Anterior cingulate cortex (tissue), 58 donors: ENCODE measurements around the gene MYLK4.
"Not testable (repeated sequence)": the region's sequence is repeated elsewhere in the genome, so short reads cannot be mapped to it uniquely, and the experiment has no call there.

ENCODE experiments used
- DNase-seq, 58 donors: peaks; one replicate each; lab custom pipeline; 2025; lab: John Stamatoyannopoulos, UW

MYLK4 gene

DNA sequence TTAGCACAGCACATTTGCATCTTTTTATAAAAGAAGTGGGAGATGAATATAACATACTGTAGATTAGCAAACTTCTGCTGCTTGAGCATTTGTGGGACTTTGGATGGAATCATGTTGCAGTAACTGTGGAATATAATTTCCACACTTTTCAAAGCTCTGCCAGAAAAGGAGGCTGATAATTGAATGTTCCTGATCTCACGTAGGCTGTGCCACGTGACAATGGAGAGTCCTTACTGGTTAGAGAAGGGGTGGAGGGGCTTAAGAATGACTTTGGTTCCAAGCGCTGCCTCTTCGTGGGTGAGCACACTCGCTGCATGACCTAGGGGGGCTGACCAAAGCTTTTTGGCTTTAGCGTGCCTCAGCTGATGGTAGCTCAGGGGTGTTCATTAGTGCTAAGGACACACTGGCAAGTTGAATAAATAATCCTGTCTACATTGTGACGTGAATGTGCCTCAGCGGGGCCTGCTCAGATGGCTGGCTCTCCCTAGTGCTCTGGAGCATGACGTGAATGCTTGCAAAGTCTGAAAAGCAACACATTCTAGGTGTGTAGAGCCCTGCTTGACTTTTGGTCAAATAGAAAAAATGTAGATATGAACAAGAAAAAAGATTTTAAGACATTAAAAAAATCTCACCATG, 29.5 kb upstream of the MYLK4 start:
- no peak for DNase-seq

DNA sequence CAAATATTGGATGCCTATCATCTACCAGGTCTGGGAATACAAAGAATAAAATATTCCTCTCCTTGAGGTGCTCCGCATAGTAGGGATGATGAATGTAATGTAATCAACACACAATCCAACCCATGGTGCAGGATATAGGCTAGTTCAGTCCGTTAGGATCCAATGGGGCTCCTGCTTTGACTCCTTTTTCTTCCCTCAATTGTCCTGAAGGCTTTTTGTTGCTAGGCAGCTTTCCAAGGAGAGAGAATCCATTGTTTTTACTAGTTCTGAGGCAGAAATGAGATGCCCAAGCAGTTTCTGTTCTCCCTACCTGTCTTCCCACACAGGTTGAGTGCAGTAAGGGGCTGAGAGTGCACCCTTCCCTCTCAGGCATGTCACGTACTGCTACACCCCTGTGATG, 26.5 kb upstream of the MYLK4 start:
- DNase-seq, result no peak

DNA sequence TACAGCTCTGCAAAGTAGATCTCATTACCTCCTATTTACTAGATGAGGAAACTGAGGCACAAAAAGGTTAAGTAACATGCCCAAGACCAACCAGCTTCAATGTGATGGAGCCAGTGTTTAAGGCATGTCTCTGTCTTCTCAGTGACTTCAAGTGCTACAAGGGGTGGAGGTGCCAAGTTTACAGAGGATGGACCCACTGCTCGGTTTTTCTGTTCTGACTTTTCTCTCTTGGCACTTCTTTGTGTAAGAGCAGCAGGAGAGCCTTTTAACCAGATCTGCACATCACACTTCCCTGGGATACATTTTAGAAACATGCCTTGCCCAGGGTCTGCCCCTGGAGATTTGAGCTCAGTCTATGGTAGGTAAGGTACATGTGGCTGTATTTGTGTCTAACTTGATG, 24.3 kb upstream of the MYLK4 start:
- DNase-seq, result no peak

DNA sequence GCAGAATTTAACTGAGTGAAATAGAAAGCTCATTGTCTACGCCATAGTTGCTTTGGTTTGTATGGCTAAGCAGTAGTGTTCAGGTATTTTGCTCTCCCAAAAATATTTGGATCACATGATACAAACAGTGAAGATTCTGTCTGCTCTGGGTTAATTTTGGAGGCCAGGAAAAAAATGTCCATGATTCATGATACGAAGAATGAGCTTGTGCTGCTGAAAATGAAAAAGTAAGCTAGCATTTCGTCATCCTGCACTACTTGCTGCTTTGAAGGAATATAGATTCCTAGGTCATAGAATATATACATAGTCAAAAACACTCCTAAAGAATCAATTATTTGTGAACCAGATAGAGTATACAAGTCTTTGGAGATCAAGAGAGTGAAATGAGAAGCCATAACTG, 22.7 kb upstream of the MYLK4 start:
- no peak for DNase-seq

DNA sequence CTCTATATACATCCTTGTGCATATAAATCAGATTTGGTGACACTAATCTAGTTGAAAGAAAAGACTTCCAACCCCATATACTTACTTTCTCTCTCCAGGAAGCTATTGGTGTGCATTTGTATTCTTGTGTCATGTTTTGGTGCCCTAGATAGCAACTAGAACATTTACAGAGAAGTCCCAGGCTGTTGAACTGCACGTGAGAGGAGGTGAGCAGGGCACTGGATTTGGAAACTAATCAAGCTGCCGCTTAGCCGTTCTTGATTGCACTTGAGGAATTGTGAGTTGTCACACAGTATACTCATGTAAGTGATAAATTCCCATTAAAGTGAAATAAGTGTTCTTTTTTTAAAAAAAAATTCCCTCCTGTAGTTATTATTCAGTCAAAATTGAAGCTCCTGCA, 22.1 kb upstream of the MYLK4 start:
- no peak for DNase-seq

DNA sequence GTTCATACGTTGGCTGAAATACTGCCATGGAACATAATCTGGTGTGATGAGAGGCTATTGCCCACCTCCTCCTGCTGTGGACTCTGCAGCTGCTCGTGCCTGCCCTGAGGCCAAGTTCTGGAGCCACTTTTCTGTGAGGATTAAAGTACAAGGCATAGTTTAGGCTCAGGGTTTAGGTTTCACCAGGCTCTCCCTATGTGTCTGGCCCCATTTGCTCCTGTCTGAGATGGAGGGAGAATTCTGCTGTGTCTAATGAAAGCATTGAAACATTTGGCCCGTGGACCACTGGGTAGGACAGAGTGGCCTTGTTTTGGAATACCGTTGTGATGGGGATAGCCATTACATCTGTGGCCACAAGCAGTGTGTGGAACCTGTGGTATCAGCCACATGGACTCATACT, 20.4 kb upstream of the MYLK4 start:
- DNase-seq, result no peak

DNA sequence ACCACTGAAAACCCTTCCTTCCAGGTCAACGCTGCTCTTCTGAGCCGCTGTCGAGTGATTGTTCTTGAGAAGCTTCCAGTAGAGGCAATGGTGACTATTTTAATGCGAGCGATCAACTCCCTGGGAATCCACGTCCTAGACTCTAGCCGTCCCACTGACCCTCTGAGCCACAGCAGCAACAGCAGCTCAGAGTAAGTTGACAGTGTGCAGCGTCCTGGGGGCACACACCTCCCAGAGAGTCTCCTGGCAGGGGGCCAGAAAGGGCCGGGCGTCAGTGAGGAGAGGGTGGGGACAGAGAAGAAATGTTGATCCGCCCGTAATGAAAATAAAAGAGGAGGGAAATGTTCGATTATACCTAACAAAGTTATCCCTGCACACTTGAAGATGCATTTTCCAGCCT, 19.4 kb upstream of the MYLK4 start:
- peak in 1 of 58 donors; percentile 55 for DNase-seq

DNA sequence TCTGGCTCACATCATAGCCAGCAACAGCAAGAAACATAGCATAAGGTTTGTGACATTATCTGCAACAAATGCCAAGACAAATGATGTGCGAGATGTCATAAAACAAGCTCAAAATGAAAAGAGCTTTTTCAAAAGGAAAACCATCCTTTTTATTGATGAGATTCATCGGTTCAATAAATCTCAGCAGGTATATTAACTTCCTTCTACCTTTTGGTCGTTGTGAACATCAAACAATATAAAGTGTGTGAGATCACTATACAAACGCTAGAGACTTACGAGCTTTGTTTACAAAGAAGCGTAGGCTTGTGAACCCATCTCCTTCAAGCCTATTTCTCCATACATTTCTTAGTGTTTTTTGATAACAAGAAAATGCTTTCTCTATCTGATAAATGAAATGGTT, 18.0 kb upstream of the MYLK4 start:
- no peak for DNase-seq

DNA sequence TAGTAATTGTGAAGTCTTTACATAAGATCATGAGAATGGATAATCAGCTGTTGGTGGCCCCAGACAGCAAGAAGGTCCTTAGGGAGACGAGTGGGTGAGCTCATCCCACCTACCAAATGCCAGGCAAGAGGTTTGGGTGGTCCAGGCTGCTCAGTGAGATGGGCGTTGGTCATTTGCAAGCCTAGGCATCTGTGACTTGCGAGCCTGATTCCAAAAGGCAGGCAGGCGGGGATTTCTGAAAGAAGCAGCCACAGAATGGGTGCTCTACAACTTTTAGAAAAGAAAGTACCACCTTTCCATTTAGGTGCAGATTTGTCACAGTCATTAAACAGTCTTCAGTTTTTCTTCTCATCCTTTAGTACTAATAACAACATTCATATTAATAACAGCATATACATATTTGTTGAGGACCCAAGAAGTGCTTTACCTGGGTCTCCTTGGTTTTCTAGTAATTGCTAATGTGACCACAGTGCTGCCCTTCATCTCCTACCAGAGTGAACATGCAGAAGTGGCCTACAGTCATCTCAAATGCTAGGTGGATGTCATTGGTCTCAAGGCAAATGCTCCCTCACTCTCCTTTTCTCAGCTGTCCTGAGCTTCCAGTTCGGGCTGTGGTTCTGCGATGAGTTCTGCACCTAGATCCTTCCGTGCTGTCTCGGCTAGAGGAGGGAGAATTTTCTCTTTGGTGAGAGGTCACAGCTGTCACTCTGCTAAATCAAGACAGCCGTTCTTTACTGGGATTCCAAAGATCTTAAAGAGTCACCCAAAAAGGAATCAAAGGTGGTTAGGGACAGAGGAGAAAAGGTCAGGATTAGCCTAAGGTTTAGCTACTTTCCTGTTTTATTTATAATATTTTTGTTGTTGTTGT, 17.2 kb upstream of the MYLK4 start:
- DNase-seq, result no peak

DNA sequence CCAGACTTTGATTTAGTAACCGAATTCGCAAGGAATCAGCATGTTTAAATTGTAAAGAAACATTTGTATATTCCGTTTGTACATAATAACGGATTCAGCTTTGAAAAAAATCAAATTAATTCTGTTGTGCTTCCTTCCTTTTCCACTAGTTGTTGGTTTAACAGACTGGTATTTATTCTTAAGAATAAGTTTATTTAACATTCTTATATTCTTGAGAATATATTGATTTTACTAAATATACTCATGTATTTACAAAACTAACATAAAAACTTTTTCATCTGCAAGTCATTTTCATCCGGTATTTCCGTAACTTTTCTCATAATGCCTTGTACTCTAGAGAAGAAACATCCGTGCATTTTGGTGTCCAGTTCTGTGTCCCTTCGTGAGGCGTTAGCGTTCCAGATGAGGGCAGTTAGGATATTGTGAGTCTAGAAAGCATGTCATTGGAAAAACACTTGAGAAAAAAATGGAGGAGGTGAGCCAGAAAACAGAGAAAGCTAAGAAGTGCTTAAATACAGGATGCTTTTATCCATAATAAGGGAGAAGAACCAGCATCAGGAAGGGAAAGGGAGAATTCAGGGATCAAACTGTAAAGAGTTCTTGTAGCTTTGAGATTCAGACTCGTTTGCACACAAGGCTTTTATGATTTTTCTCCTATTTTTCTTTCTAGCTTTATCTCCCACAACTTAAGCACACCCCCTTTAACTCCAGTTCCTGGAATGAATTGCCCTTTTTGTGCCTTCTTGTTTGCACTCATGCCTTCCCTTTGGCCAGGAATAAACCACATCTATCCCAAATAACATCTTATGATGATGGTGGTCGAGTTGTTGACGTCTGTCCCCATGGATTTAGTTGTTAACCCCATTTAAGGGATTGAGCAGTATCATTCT, 16.3 kb upstream of the MYLK4 start:
- DNase-seq, result no peak

DNA sequence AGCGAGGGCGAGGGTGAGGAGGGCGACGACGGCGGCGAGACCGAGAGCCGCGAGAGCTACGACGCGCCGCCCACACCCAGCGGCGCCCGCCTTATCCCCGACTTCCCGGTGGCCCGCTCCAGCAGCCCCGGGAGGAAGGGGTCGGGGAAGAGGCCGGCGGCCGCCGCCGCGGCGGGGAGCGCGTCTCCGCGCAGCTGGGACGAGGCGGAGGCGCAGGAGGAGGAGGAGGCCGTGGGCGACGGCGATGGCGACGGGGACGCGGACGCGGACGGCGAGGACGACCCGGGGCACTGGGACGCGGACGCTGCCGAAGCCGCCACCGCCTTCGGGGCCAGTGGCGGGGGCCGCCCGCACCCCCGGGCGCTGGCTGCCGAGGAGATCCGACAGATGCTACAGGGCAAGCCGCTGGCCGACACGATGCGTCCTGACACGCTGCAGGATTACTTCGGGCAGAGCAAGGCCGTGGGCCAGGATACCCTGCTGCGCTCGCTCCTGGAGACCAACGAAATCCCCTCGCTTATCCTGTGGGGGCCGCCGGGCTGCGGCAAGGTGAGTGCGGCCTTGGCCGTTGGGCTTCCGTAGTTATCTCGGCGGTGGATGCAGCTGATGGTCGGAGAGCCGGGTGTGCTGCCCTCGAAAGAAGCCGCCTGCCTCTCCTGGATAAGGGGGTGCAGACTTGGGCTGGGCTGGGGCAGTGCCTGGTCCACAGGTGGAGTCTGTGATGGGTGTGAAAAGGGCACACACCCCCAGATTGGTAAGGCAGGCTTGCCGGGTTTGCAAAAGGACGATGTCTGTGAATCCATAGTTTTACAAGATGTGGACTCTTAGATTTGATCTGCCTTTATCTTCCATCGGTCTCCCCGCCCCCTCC, 15.4 kb upstream of the MYLK4 start:
- DNase-seq, result peak in 20 of 58 donors; percentile 19 to 72 (median 48)

DNA sequence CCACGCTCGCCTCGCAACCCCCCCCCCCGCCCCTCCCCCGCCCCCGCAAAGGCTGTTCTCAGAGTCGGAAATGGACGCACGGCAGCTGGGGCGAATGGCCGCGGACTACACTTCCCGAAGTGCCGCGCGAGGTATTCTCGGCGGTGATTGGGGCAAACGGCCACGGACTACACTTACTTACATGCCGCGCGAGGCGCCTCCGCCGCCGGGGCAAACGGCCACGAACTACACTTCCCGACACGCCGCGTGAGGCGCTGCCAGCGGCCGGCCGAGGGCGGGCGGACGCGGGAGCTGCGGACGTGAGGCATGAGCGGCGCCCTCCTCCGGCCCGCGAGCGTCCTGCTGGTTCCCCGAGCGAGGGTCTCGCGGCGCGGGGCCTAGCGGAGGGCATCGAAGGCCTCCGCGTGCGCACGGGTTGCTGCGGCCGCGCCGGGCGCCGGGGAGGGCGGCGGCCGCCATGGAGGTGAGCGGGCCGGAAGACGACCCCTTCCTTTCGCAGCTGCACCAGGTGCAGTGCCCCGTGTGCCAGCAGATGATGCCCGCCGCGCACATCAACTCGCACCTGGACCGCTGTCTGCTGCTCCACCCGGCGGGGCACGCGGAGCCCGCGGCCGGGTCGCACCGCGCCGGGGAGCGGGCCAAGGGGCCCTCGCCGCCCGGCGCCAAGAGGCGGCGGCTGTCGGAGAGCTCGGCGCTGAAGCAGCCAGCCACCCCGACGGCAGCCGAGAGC, 14.6 kb upstream of the MYLK4 start, which contains the start of gene WRNIP1:
WRNIP1 (plus strand) TSS at position 228 of the 730 bp plus-strand sequence; CDS start at position 458, 230 bp downstream.
- DNase-seq, result peak in 57 of 58 donors; percentile 88 to 100 (median 99)

DNA sequence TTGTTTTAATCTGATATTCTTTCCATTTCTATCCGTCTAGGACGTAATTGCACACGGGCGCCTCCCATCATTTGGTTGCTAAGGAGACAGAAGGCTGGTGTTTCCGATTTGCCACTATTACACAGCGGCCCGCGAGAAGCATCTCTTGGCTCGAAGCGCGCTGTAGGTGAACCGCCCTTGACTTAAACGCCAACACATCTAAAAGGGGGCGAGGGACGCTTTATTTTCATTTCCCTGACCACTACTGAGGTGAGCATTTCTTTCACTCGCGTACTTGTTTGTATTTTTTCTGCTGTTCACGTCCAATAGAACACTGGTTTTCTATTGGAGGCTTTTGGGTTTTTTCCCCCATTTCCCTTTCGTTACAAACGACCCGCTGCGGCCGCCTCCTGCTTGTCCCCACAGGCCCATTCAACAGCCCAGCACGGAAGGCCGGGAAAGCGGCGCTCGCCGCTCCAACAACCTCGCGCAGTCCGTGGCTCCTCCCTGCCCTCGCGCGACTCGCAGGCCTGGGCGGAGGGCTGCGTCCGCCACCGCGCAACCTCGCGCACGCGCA, 14.0 kb upstream of the MYLK4 start:
- DNase-seq, result peak in 39 of 58 donors; percentile 22 to 83 (median 61)

DNA sequence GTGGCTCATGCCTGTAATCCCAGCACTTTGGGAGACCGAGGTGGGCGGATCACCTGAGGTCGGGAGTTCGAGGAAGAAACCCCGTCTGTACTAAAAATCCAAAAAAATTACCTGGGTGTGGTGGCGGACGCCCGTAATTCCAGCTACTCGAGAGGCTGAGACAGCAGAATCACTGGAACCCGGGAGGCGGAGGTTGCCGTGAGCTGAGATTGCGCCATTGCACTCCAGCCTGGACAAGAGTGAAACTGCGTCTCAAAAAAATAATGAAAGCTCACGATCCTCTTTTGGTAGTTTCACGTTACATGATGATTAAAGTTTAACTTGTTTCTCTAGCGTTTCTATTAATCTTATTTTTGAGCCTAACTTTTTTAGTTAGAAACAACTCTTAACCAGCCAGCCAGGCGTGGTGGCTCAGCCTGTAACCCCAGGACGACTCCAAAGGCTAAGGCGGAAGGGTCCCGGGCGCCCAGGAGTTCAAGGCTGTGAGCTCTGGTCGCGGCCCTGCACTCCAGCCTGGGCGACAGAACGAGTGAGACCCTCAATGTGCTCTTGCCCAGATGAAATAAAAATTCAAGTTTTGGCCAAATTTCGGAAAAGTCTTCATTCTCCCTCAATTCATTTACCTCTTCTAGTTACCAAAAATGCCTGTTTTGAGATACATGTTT, 13.3 kb upstream of the MYLK4 start:
- DNase-seq, result peak in 1 of 58 donors; percentile 15

DNA sequence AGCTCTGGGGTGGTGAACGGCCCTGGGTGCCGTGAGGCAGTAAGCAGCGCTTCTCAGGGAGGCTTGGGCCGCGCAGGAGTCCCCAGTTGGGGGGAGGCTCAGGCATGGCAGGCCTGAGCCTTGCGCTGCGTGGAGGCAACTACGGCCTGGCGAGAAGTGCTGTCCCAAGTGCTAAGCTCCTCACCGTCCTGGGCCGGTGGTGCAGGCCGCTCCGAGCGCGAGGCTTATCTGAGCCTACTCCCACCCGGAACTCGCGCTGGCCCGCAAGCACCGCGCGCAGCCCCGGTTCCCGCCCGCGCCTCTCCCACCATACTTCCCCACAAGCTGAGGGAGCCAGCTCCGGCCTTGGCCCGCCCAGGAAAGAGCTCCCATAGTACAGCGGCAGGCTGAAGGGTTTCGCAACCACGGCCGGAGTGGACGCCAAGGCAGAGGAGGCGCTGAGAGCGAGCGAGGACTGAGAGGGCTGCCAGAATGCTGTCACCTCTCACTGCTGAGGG, 12.7 kb upstream of the MYLK4 start:
- no peak for DNase-seq

DNA sequence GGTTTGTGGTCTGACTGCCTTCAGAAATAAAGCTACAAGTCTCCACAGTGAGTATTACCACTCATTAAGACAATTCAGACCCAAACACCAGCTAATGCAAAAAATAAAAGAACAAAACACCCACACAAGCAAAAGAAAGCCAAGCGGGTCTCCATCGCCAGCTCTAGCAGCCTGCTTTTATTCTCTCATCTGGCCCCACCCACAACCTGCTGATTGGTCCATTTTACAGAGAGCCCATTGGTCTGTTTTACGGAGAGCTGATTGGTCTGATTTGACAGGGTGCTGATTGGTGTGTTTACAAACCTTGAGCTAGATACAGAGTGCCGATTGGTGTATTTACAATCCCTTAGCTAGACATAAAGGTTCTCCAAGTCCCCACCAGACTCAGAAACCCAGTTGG, 12.1 kb upstream of the MYLK4 start:
- DNase-seq, result not testable (repeated sequence)

DNA sequence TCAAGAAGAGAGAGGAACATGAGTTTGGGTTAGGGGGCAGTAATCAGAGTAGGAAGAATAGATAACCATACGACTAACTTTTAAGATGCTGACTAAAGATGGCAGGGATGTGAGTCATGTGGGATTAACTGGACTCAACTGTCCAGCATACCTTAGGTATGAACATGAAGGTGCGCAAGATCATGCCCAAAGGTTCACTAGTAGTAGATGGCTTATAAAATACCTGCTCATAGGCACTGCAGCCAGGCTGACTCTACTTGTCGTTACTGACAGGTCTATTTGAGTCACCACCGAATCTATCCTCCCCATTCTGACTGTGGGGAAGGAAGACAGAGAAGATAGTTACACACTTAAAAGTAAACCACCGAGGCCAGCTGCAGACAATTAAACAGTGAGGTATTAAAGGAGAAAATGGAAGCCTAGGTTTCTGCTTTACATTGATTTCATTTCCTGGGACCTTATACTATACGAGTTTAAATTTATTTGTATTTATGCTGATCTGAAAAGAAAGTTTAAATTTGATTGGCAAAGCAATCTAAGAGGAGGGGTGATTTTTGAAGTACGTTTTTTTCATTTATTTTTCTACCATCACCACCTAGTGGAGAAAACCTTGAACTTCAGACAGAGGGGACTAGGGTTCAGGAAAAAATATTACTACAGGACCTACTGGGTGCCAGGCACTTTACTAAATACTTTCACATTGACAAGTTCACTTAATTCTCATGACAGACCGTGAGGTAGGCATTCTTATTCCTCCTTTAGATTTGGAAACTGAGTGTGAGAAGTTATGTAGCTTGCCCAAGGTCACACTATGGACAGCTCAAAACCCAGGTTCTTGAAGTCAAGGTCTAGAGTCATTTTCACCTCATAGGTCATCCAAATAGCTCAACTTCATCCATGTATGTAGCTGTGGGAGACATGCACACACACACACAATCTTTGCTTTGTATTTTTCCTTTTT, 10.4 kb upstream of the MYLK4 start:
- no peak for DNase-seq
